ENCODE data around the gene RPS21. TPM values are rescaled to one million over a fixed set of nuclear protein-coding genes. Genes with fewer than 3 reads are reported as not detected.
"Not testable (repeated sequence)": the region's sequence is repeated elsewhere in the genome, so short reads cannot be mapped to it uniquely, and the experiment has no call there.

Gene RPS21
- total RNA-seq, 1 experiment from 2014 or later = 4,496 TPM

GRCh38 chr20:62423326-62423706 is 36.4 kb downstream of the RPS21 start:
- H3K27ac Mint-ChIP-seq (ENCODE audit: unreplicated experiment) = peak overlapping the region; percentile 88
- BruUV-seq (replicated peaks) = no TSS peak
- Histone ChIP-seq H3K9me3 (no peaks in the 10 kb centered on the region), H3K36me3 (ENCODE audit: control insufficient read depth, insufficient read depth, low read length) (peaks cover 14% of the 10 kb centered on the region), H3K4me3 (ENCODE audit: low read depth, low read length) (no peak overlapping the region), H3K4me1 (peaks cover 72% of the 10 kb centered on the region), H3K27me3 (replicated peaks; ENCODE audit: control insufficient read depth, insufficient read depth, low read length) (no peaks in the 10 kb centered on the region)
- H3K4me3 Mint-ChIP-seq (ENCODE audit: unreplicated experiment) = peak overlapping the region; percentile 40
- TF ChIP-seq CTCF (IDR thresholded peaks at IDR 0.05; ENCODE audit: insufficient read depth in 1 of 2, low read depth in 1 of 2, low read length in 1 of 2, severe bottlenecking in 1 of 2, unreplicated experiment in 1 of 2) = no peak
- H3K4me1 Mint-ChIP-seq (ENCODE audit: low read depth, unreplicated experiment) = peaks cover 72% of the 10 kb centered on the region
- H3K36me3 Mint-ChIP-seq (ENCODE audit: insufficient read depth, unreplicated experiment) = peaks cover 57% of the 10 kb centered on the region
- ChIA-PET CTCF (interaction anchor here (0.6 to 1.8 kb wide), 2 partner anchors 185 to 193 kb away, joined by 3 to 10 read pairs; no protein-coding TSS in a partner anchor), POLR2A (no interaction called here)
- DNase-seq = no peak
- intact Hi-C loops (cut with micrococcal nuclease; ENCODE audit: unreplicated experiment) = no loop called here
- no peaks in the 10 kb centered on the region for H3K27me3 Mint-ChIP-seq (ENCODE audit: insufficient read depth, unreplicated experiment)
- H3K9me3 Mint-ChIP-seq (ENCODE audit: unreplicated experiment) = no peaks in the 10 kb centered on the region

- TF ChIP-seq CTCF (IDR thresholded peaks at IDR 0.05; ENCODE audit: insufficient read depth in 1 of 2, low read depth in 1 of 2, low read length in 1 of 2, severe bottlenecking in 1 of 2, unreplicated experiment in 1 of 2) = no peak
- H3K4me1 Mint-ChIP-seq (ENCODE audit: low read depth, unreplicated experiment) = peaks cover 84% of the 10 kb centered on the region
- intact Hi-C loops (cut with micrococcal nuclease; ENCODE audit: unreplicated experiment) = loop anchor here (2.0 kb wide), 1 partner anchor 18 kb away; the partner anchor contains the start of gene CABLES2
- Histone ChIP-seq H3K4me1 (peaks cover 83% of the 10 kb centered on the region), H3K36me3 (ENCODE audit: control insufficient read depth, insufficient read depth, low read length) (peaks cover 14% of the 10 kb centered on the region), H3K27me3 (replicated peaks; ENCODE audit: control insufficient read depth, insufficient read depth, low read length) (no peaks in the 10 kb centered on the region), H3K4me3 (ENCODE audit: low read depth, low read length) (no peak overlapping the region), H3K9me3 (no peaks in the 10 kb centered on the region)
- BruUV-seq (replicated peaks) = no TSS peak
- POLR2A ChIA-PET = interaction anchor here (0.5 to 1.0 kb wide), 5 partner anchors 13 to 1203 kb away, joined by 3 to 7 read pairs (median 3); partner anchors contain the start of gene RPS21
- peak overlapping the region; percentile 50 for H3K4me3 Mint-ChIP-seq (ENCODE audit: unreplicated experiment)
- DNase-seq = peak; percentile 89 to 91
- peaks cover 57% of the 10 kb centered on the region for H3K36me3 Mint-ChIP-seq (ENCODE audit: insufficient read depth, unreplicated experiment)
- H3K27ac Mint-ChIP-seq (ENCODE audit: unreplicated experiment) = peak overlapping the region; percentile 88
- CTCF ChIA-PET = interaction anchor here (0.5 to 1.8 kb wide), 12 partner anchors 12 to 437 kb away, joined by 3 to 10 read pairs (median 4); no protein-coding TSS in a partner anchor
- H3K27me3 Mint-ChIP-seq (ENCODE audit: insufficient read depth, unreplicated experiment) = no peaks in the 10 kb centered on the region
- no peaks in the 10 kb centered on the region for H3K9me3 Mint-ChIP-seq (ENCODE audit: unreplicated experiment)
Measured at GRCh38 chr20:62424249-62425107, 37.6 kb downstream of the RPS21 start.

- Mint-ChIP-seq H3K9me3 (ENCODE audit: unreplicated experiment) (no peaks in the 10 kb centered on the region), H3K36me3 (ENCODE audit: insufficient read depth, unreplicated experiment) (peaks cover 57% of the 10 kb centered on the region), H3K4me3 (ENCODE audit: unreplicated experiment) (peak overlapping the region; percentile 90), H3K4me1 (ENCODE audit: low read depth, unreplicated experiment) (peaks cover 83% of the 10 kb centered on the region), H3K27me3 (ENCODE audit: insufficient read depth, unreplicated experiment) (no peaks in the 10 kb centered on the region), H3K27ac (ENCODE audit: unreplicated experiment) (peak overlapping the region; percentile 88)
- Histone ChIP-seq H3K36me3 (ENCODE audit: control insufficient read depth, insufficient read depth, low read length) (peaks cover 14% of the 10 kb centered on the region), H3K4me1 (peaks cover 90% of the 10 kb centered on the region), H3K4me3 (ENCODE audit: low read depth, low read length) (no peak overlapping the region), H3K9me3 (no peaks in the 10 kb centered on the region), H3K27me3 (replicated peaks; ENCODE audit: control insufficient read depth, insufficient read depth, low read length) (no peaks in the 10 kb centered on the region)
- TSS peak; percentile 0 for BruUV-seq (replicated peaks)
- CTCF ChIA-PET = interaction anchor here (0.6 to 1.8 kb wide), 8 partner anchors 12 to 199 kb away, joined by 3 to 10 read pairs (median 5); no protein-coding TSS in a partner anchor
- TF ChIP-seq CTCF (IDR thresholded peaks at IDR 0.05; ENCODE audit: insufficient read depth in 1 of 2, low read depth in 1 of 2, low read length in 1 of 2, severe bottlenecking in 1 of 2, unreplicated experiment in 1 of 2) = no peak
- intact Hi-C loops (cut with micrococcal nuclease; ENCODE audit: unreplicated experiment) = loop anchor here (2.0 kb wide), 1 partner anchor 19 kb away; the partner anchor contains the start of gene CABLES2
- POLR2A ChIA-PET = interaction anchor here (0.5 to 1.0 kb wide), 5 partner anchors 14 to 1202 kb away, joined by 3 to 7 read pairs (median 3); partner anchors contain the start of gene RPS21
- DNase-seq = no peak
Measured at GRCh38 chr20:62425281-62426058, 38.6 kb downstream of the RPS21 start.

- H3K27me3 Mint-ChIP-seq (ENCODE audit: insufficient read depth, unreplicated experiment); POLR2A ChIA-PET; H3K27me3 ChIP-seq (replicated peaks; ENCODE audit: control insufficient read depth, insufficient read depth, low read length); H3K4me3 ChIP-seq (ENCODE audit: low read depth, low read length); H3K9me3 Mint-ChIP-seq (ENCODE audit: unreplicated experiment); H3K9me3 ChIP-seq; BruUV-seq (replicated peaks); intact Hi-C loops (cut with micrococcal nuclease; ENCODE audit: unreplicated experiment); DNase-seq: not testable (repeated sequence)
- Histone ChIP-seq H3K4me1 (peaks cover 90% of the 10 kb centered on the region), H3K36me3 (ENCODE audit: control insufficient read depth, insufficient read depth, low read length) (peaks cover 14% of the 10 kb centered on the region)
- peaks cover 83% of the 10 kb centered on the region for H3K4me1 Mint-ChIP-seq (ENCODE audit: low read depth, unreplicated experiment)
- H3K36me3 Mint-ChIP-seq (ENCODE audit: insufficient read depth, unreplicated experiment) = peaks cover 57% of the 10 kb centered on the region
- CTCF ChIA-PET = interaction anchor here (1.1 kb wide), 1 partner anchor 44 kb away, joined by 3 read pairs; no protein-coding TSS in a partner anchor
- H3K4me3 Mint-ChIP-seq (ENCODE audit: unreplicated experiment) = peak overlapping the region; percentile 90
- peak overlapping the region; percentile 88 for H3K27ac Mint-ChIP-seq (ENCODE audit: unreplicated experiment)
Measured at GRCh38 chr20:62426059-62426348, 39.1 kb downstream of the RPS21 start.

Measured in Caco-2 (cell line).